Ovary (tissue), 9 donors: ENCODE results near the gene AMPH. TPM values are rescaled to one million over a fixed set of nuclear protein-coding genes. Genes with fewer than 3 reads are reported as not detected.

ENCODE experiments used
- DNase-seq, 5 donors: peaks; one replicate each; pipeline ENCODE4 v3.0.0-alpha.2; 2019 to 2020
- H3K27ac ChIP-seq, 2 donors: fragments of 200-600 bp; one replicate each; pipeline versions ENCODE4 v1.5.1 to v1.8.0; 2019 to 2022
- H3K27me3 ChIP-seq: fragments of 200-600 bp; one replicate; pipeline ENCODE4 v1.8.0; 2022
- H3K36me3 ChIP-seq: fragments of 200-600 bp; sonication (generic); one replicate; pipeline ENCODE4 v1.5.1; 2019
- H3K4me1 ChIP-seq: one replicate; pipeline ENCODE4 v1.8.1; 2013; ENCODE audit warnings: mild to moderate bottlenecking, moderate library complexity; ENCODE audit not compliant: insufficient read depth
- H3K4me3 ChIP-seq: fragments of 200-600 bp; sonication (generic); one replicate; pipeline ENCODE4 v1.5.1; 2017
- H3K9me3 ChIP-seq, 2 donors: fragments of 200-600 bp in 1 of 2; sonication (generic) in 1 of 2; one replicate each; pipeline versions ENCODE4 v1.5.1 to v1.8.1; 2013 to 2019; ENCODE audit warnings: mild to moderate bottlenecking in 1 of 2, moderate library complexity in 1 of 2
- EP300 ChIP-seq: sonication (generic); formaldehyde crosslinking; IDR thresholded peaks from one replicate; pipeline ENCODE4 v1.6.1; 2017; ENCODE audit warnings: antibody characterized with exemption
- POLR2A ChIP-seq: fragments of 450-650 bp; IDR thresholded peaks from one replicate; pipeline ENCODE4 v1.6.1; 2017; ENCODE audit warnings: antibody characterized with exemption, mild to moderate bottlenecking, moderate library complexity
- WGBS, 3 donors: extraction: QIAGEN DNeasy Blood & Tissue Kit in 1 of 3; methylation state at CpG; one replicate each; pipeline versions ENCODE4 v1.1.5 to v1.1.7; 2013 to 2017; 5-methylcytosine and 5-hydroxymethylcytosine counted together
- intact Hi-C, 4 donors: fragments of 100-400 bp; cut with DNase I; formaldehyde crosslinking; loops; one replicate each; pipeline versions ENCODE4 v1.11.0 to v1.15.1; 2022 to 2023
- polyA plus RNA-seq, 2 donors: library from polyadenylated mRNA; stranded (reverse); fragments of 200-250 nt in 1 of 2; fragments of 350-450 nt in 1 of 2; fragmentation: Illumina TruSeq in 1 of 2; extraction: RNeasy Lipid Tissue Mini Kit (QIAGEN cat#74804) in 1 of 2; gene quantifications; one replicate each; pipeline ENCODE4 v1.2.3, GENCODE V29; 2013 to 2014
- total RNA-seq, 7 donors: library from RNA; depleted of rRNA in 2 of 7; stranded (reverse); fragments of >200 nt in 2 of 7; fragmentation: NEBNext Ultra II Directional in 3 of 7; extraction: Animal tissue kit (Norgen Biotek cat#: 25700) in 3 of 7; gene quantifications; one replicate each; pipeline versions ENCODE4 v1.1.0 to v1.2.4, GENCODE V29; 2016 to 2023
- TF ChIP-seq, protein P1 (sequence below), 3 donors: fragments of 450-650 bp in 2 of 3; fragments of 200-600 bp in 1 of 3; IDR thresholded peaks; one replicate each; pipeline versions ENCODE4 v1.5.1 to v1.8.0; 2016 to 2022; ENCODE audit warnings: antibody characterized with exemption in 3 of 3, mild to moderate bottlenecking in 1 of 3
- donor health status: DM: no; HTN: no; CAD: no; lungs with moderate emphysema.
- donor health status: DM: no; HTN: no; CAD: no.
- donor health status: Bipolar disorder and iron deficiency.
- donor health status: DM: yes; HTN: yes; CAD: no.
- donor health status: DM: no; HTN: no; CAD: no.
- donor health status: DM: yes; HTN: yes; CAD: no.

Gene AMPH
- total and polyA plus RNA-seq, 9 donors, result 0.10 to 4.6 (median 0.83) TPM

DNA sequence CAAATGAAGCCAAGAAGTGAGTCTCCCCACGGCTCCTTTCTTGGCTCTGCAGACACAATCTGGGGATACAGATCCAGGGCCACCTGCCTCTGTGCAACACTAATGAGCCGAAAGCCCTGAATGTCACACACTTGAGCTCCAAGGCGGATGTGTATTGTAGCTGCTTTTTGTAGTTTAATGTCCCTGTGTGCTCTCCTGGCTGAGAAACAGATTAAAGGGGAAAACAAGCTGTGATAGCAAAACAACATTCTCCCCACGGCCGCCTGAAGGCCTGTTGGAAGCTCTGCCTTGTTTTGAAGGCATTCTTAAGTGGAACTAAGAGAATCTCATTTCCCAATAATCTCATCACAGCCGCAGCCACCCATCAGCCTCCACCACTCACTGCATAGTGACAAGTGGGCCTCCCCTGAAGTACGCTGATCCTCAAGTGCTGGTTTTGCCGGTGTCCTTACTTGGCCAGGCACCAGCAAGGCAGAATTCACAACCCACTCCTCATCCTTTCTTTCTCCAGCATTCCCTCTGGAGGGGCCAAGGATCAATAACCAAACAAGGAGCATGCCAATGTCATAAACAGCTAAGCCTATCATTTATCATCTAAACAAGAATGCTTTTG, 44.4 kb upstream of the AMPH start:
- TF ChIP-seq EP300 (no peak), POLR2A (no peak)
- TF ChIP-seq, protein P1, sequence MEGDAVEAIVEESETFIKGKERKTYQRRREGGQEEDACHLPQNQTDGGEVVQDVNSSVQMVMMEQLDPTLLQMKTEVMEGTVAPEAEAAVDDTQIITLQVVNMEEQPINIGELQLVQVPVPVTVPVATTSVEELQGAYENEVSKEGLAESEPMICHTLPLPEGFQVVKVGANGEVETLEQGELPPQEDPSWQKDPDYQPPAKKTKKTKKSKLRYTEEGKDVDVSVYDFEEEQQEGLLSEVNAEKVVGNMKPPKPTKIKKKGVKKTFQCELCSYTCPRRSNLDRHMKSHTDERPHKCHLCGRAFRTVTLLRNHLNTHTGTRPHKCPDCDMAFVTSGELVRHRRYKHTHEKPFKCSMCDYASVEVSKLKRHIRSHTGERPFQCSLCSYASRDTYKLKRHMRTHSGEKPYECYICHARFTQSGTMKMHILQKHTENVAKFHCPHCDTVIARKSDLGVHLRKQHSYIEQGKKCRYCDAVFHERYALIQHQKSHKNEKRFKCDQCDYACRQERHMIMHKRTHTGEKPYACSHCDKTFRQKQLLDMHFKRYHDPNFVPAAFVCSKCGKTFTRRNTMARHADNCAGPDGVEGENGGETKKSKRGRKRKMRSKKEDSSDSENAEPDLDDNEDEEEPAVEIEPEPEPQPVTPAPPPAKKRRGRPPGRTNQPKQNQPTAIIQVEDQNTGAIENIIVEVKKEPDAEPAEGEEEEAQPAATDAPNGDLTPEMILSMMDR (IDR thresholded peaks at IDR 0.05), result no peak
- DNase-seq, result no peak

DNA sequence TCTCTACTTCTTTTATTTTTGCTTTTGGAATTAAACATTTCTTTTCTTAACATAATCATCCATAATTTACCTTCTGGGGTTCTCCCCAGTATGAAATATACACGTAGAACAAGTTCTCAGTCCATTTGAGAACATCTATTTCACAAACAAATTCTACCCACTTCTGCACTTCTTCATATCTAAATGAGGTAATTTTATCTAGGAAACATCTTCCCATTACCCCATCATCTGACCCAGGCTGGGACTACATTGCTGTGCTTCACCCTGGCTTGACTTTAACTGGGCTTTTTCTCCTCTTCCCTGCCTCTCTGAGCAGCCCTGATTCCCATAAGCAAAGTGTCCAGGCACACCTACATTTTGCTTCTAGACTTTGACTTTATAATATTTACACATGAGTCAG, 43.3 kb upstream of the AMPH start:
- no peaks in the 10 kb centered on the region for H3K36me3 ChIP-seq
- no peaks in the 10 kb centered on the region for H3K4me1 ChIP-seq
- DNase-seq, result no peak
- H3K9me3 ChIP-seq, result no peaks in the 10 kb centered on the region
- intact Hi-C loops, result no loop called here
- no peak overlapping the region for H3K27ac ChIP-seq
- no peak overlapping the region for H3K4me3 ChIP-seq
- TF ChIP-seq POLR2A, result no peak
- no peak for TF ChIP-seq EP300
- TF ChIP-seq, protein P1 (IDR thresholded peaks at IDR 0.05), result no peak
- no peaks in the 10 kb centered on the region for H3K27me3 ChIP-seq
- 65 to 94% (median 77%) methylated on average over 1 of the region's 1 CpG for WGBS, 3 donors

More for the DNA sequence above, 44.4 kb upstream of the AMPH start:
- Histone ChIP-seq H3K9me3 (no peaks in the 10 kb centered on the region), H3K36me3 (no peaks in the 10 kb centered on the region), H3K27ac (no peak overlapping the region), H3K27me3 (no peaks in the 10 kb centered on the region), H3K4me1 (no peaks in the 10 kb centered on the region), H3K4me3 (no peak overlapping the region)
- intact Hi-C loops, result no loop called here
- WGBS, 3 donors, result 14 to 23% (median 23%) methylated on average over 8 of the region's 8 CpGs

DNA sequence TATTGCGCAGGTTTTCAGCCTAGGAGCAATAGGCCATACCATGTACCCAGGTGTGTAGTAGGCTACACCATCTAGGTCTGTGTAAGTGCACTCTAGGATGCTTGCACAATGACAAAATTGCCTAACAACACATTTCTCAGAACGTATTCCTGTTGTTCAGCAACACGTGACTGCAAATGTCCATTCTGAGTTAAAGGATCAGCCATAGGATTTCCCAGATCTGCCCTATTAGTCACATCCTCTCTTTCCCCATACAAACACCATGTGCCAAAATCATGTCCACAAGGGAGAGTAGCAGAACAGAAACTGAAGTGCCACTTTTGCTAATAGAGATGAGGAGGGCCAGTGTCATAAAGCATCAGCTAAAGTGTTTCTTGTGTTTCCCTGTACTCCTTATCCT, 42.6 kb upstream of the AMPH start:
- DNase-seq, result no peak
- Histone ChIP-seq H3K4me1 (no peaks in the 10 kb centered on the region), H3K27ac (no peak overlapping the region), H3K36me3 (no peaks in the 10 kb centered on the region), H3K27me3 (no peaks in the 10 kb centered on the region), H3K9me3 (no peaks in the 10 kb centered on the region), H3K4me3 (no peak overlapping the region)
- intact Hi-C loops, result no loop called here
- 74 to 87% (median 78%) methylated on average over 3 of the region's 3 CpGs for WGBS, 3 donors
- TF ChIP-seq POLR2A (no peak), EP300 (no peak)
- TF ChIP-seq, protein P1 (IDR thresholded peaks at IDR 0.05), result no peak

DNA sequence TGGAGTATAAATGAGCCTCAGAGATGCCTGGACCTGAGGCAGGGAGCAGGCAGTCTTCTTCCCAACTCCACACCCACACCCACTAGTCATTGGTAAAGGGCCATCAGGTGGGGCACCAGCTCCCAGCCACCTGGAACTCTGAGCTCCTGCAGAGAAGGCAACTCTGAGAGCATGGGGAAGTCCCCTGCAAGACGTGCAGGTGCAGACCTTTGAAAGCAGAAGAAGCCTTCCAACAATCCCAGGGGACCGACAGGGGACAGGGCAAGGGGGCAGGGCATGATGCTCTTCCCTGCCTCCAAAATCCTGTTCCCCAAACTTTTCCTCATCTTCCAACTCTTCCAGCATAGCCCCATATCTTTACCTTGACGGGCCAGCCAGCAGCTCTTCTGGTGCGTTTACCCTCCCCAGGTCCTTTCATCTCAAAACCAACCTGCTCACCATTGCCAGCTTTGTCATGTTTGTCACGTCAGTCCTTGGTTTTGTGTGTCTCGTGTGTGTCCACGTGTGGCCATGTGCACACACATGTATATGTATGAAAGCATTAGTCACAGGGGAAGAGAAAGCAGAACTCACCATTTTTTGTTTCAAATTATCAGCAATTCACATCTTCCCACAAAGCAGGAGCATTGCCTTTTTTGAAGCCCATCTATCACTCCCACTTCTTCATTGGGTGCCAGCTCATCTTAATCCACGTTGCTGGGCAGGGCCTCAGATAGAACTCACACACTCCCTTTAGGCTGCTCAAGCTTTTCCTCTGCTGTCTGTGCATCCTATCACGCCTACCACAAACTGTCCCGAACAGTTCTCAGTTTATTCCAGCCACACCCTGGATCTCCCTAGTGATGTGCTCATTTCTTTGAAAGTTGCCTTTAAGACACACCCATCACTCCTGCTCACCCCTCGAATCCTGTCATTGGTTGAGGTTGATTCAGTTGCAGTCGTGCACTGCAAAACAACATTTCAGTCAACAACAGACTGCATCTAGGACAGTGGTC, 41.0 kb upstream of the AMPH start:
- TF ChIP-seq, protein P1 (IDR thresholded peaks at IDR 0.05), result no peak
- no peak for TF ChIP-seq EP300
- TF ChIP-seq POLR2A, result no peak
- no peaks in the 10 kb centered on the region for H3K9me3 ChIP-seq
- no peaks in the 10 kb centered on the region for H3K27me3 ChIP-seq
- no peaks in the 10 kb centered on the region for H3K4me1 ChIP-seq
- no peak for DNase-seq
- intact Hi-C loops, result no loop called here
- H3K27ac ChIP-seq, result no peak overlapping the region
- 79 to 86% (median 80%) methylated on average over 12 of the region's 12 CpGs for WGBS, 3 donors
- H3K4me3 ChIP-seq, result no peak overlapping the region
- H3K36me3 ChIP-seq, result no peaks in the 10 kb centered on the region
